K562 treated with DMSO at 1 percent for 24 hours (cell line): ENCODE measurements around the gene UPF3B. TPM values are rescaled to one million over a fixed set of nuclear protein-coding genes. Genes with fewer than 3 reads are reported as not detected.

Experiments used
- total RNA-seq: library from RNA; unstranded; fragments of 300-600 nt; gene quantifications from 2 replicates; pipeline ENCODE4 v1.2.3, GENCODE V29; 2022; ENCODE audit warnings: low read depth; ENCODE audit not compliant: insufficient read depth

The UPF3B gene
- 28.2 and 32.4 TPM in 2 replicates for total RNA-seq

GRCh38 chrX:119852382-119853353, at the start of gene UPF3B:
Gene UPF3B, minus strand, starts transcription at chrX:119852963. Its CDS starts 35 bp downstream, at chrX:119852928.

GRCh38 chrX:119895843-119896326, 43.1 kb upstream of the UPF3B start, which contains the start of gene AKAP14:
Gene AKAP14, plus strand, starts transcription at chrX:119895893. Its CDS starts 7,331 bp downstream, at chrX:119903224.

GRCh38 chrX:119871599-119872395, 19.0 kb upstream of the UPF3B start, which contains the start of the genes NDUFA1 and RNF113A:
Gene NDUFA1, plus strand, starts transcription at chrX:119871832. Its CDS starts 80 bp downstream, at chrX:119871912.
Gene RNF113A, minus strand, starts transcription at chrX:119871733. Its CDS starts 120 bp downstream, at chrX:119871613.

GRCh38 chrX:119791437-119792231, 61.1 kb downstream of the UPF3B start, which contains the start of gene RPL39:
Gene RPL39, minus strand, starts transcription at chrX:119791630. Its CDS starts 54 bp downstream, at chrX:119791576.

Other genes starting within 250 kb of the UPF3B start
- gene NKRF, start 246.5 kb downstream of the UPF3B start, total RNA-seq, result 11.1 and 12.5 TPM in 2 replicates
- gene SEPTIN6, start 159.8 kb downstream of the UPF3B start, total RNA-seq, result 66.1 and 67.7 TPM in 2 replicates
- gene SOWAHD, start 94.4 kb downstream of the UPF3B start, total RNA-seq, result 0.59 and 0.89 TPM in 2 replicates
- 3,545 and 3,652 TPM in 2 replicates for gene RPL39, start 61.3 kb downstream of the UPF3B start, total RNA-seq
- gene RNF113A, start 18.8 kb upstream of the UPF3B start, total RNA-seq, result 56.5 and 57.4 TPM in 2 replicates
- 87.3 and 91.6 TPM in 2 replicates for gene NDUFA1, start 18.9 kb upstream of the UPF3B start, total RNA-seq
- not detected in 2 replicates for gene AKAP14, start 42.9 kb upstream of the UPF3B start, total RNA-seq
- gene NKAP, start 90.8 kb upstream of the UPF3B start, total RNA-seq, result 12.5 and 12.9 TPM in 2 replicates
- gene RHOXF2B, start 224.7 kb upstream of the UPF3B start, total RNA-seq, result 4.8 TPM in 2 replicates